D721Med (cell line): ENCODE data around the gene KCNH1.
"Not testable (repeated sequence)": the region's sequence is repeated elsewhere in the genome, so short reads cannot be mapped to it uniquely, and the experiment has no call there.

Experiments
- DNase-seq: peaks from one replicate; pipeline ENCODE4 v3.0.0; 2011; ENCODE audit warnings: low spot score; ENCODE audit not compliant: insufficient read length
- FAIRE-seq: peaks from 2 replicates; lab custom pipeline; 2011; peaks lifted over from hg19 to GRCh38; lab: Jason Lieb, UNC
- TF ChIP-seq, protein P1 (sequence below): IDR thresholded peaks from 2 replicates; pipeline ENCODE4 v1.5.1; 2012; ENCODE audit warnings: mild to moderate bottlenecking, control low read depth; ENCODE audit not compliant: insufficient read depth; ENCODE audit errors: missing control alignments

KCNH1 gene

DNA sequence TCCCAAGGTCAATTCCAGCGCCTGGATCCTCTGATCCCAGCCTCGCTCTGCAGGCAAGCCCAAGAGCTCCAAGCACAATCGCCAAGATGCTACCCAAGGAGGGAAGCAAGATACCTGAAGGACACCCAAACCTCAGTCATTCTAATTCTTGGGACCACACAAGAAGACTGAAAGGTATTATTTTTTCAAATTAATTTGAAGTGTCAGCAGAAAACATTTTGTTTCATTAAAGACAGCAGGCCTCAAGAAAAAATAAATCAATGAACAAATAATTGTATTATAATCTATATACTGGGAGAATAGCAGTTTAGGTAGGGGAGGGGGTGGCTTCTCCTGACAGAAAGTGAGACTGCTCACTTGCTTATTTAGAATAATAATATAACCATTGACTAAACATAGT, 457.4 kb downstream of the KCNH1 start:
- FAIRE-seq (no peak), DNase-seq (no peak)
- TF ChIP-seq, protein P1, sequence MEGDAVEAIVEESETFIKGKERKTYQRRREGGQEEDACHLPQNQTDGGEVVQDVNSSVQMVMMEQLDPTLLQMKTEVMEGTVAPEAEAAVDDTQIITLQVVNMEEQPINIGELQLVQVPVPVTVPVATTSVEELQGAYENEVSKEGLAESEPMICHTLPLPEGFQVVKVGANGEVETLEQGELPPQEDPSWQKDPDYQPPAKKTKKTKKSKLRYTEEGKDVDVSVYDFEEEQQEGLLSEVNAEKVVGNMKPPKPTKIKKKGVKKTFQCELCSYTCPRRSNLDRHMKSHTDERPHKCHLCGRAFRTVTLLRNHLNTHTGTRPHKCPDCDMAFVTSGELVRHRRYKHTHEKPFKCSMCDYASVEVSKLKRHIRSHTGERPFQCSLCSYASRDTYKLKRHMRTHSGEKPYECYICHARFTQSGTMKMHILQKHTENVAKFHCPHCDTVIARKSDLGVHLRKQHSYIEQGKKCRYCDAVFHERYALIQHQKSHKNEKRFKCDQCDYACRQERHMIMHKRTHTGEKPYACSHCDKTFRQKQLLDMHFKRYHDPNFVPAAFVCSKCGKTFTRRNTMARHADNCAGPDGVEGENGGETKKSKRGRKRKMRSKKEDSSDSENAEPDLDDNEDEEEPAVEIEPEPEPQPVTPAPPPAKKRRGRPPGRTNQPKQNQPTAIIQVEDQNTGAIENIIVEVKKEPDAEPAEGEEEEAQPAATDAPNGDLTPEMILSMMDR = no peak

DNA sequence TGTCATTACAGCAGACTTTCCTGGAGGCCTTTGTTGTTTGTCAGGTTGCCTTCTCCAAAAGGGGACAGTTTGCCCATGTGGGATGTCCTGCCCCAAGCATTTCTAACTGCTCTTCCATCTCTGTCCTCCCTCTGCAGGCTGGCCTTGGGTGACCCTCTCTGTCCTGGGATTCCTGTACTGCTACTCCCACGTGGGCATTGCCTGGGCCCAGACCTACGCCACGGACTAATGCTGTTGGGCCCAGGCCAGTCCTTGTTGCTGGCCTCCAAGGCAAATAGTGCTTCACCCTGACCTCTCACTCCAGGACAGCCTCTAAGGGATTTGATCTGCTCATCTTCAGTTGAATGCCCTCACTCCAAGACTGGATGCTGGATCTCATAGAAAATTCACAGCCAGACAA, 459.8 kb downstream of the KCNH1 start:
- DNase-seq (no peak), FAIRE-seq (no peak)
- TF ChIP-seq, protein P1 = no peak

DNA sequence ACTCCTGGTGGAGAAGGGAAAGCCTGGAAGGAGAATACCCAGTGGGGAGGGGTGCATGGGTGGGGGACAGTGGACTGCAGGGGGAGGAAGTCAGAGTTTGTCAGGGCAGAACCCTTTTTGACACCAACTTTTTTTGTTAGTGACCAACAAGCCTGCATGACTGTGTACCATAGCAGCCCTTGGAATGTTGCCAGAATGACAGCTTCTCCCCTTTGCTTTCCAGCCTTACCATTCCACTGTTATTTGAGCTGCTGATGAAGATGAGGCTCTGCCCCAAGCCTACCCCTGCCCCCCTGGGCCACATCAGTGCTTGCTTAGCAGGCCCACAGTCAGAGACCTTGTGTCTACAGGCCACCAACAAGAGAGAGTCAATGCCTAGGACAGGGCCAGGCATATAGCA, 464.0 kb downstream of the KCNH1 start:
- FAIRE-seq (no peak), DNase-seq (no peak)
- TF ChIP-seq, protein P1 = no peak

DNA sequence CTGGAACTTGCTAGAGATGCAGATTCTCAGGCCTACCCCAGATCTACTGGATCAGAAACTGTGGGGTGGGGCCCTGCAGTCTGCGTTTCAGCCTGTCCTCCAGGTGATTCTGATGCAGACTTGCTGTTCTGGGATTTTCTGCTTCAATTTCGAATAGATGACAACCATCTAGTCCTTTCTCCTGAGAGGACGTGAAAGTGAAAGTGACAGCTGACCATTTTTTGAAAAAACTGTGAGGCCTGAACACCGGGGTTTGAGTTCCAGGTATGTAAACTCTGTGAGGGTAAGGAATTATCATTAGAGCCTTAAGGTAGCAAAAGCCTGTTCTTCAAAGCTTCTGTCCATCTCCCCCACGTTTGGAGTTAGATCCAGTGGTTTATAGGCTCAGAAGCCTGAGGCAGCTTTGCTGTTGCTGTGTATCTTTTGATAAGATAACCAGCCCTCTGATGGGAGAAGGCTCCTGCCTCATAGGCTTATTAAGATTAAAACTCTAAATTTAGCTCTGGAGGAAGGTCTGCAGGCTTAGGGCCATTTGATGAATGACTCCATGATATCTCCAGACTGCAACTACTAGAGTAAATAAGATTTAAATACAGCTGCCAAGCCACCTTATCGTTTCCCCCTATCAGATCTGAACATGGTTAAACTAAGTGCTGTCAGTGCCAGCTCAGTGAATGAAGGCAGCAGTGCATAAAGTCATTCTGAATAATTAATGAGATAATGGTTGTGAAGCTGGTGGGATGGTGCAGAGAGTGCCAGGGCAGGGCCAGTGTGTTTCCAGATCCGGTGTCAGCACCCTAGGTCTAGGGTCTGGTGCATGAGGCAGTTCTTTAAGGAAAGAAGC, 470.0 kb downstream of the KCNH1 start:
- DNase-seq = no peak
- TF ChIP-seq, protein P1 = no peak
- peak; percentile 48 for FAIRE-seq

DNA sequence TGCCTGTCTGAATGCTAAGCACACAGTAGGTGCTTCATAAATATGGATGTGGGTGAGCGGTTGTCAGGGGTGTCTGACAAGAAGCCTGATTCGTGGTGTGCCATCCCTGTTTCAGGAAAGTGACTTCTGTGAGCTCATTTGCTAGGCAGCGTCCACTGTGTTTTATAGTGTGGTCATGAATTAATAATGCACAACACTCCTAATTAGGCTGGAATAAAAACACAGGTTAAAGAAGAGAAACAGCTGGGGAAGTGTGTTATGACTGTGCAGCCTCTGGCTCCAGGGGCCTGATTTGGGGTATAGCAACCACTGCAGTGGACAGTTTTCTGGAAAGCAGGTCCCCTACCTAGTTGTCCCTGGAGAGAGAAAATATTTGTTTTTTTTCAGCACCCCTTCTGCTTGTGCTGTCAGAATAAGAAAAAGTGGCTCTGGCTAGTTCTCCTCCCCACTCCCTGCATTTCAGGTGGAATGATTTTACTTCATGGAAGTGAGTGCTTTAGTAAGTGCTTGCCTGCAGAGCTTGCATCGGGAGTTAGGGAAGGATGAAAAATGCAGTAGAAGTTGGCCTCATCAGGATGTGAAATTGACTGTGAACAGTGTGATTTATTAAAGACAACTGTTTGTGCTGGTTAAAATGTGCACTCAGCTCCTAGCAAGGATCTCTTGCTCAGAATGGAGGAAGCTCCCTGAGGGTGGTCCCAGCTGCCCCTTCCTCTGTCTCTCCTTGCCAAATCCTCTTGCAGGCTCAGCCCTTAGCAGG, 471.5 kb downstream of the KCNH1 start:
- DNase-seq (no peak), FAIRE-seq (no peak)
- TF ChIP-seq, protein P1 = no peak

DNA sequence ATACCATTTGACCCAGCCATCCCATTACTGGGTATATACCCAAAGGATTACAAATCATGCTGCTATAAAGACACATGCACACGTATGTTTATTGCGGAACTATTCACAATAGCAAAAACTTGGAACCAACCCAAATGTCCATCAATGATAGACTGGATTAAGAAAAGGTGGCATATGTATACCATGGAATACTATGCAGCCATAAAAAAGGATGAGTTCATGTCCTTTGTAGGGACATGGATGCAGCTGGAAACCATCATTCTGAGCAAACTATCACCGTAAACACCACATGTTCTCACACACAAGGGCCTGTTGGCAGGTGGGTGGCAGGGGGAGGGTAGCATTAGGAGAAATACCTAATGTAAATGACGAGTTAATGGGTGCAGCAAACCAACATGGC, 472.4 kb downstream of the KCNH1 start:
- not testable (repeated sequence) for DNase-seq, FAIRE-seq

DNA sequence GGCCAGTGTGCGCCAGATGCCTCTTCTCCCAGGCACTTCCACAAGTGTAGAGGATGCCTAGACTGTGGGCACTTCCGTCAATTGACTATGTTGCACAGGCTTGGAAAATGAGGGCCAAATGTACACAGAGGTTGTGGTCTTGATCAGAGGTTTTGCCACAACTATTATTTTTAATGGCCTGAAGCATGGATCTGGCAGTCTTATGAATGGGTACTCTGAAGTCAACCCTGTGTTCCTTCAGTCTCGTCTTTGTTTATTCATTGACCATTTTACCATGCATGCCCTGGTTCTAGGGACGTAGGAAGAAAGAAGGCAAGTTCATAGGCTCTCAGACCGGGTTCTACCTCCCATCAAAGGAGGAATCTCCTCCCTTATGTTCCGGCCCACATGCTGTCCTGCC, 476.1 kb downstream of the KCNH1 start:
- FAIRE-seq (no peak), DNase-seq (no peak)
- TF ChIP-seq, protein P1 = no peak
